PFSK-1 (cell line): ENCODE measurements around the gene P2RX2.
A peak's percentile ranks its signal among the peaks of the same experiment; 100 is the strongest.

Experiments
- FOXP2 ChIP-seq: optimal IDR thresholded peaks from 2 replicates; pipeline ENCODE3; 2011; ENCODE audit warnings: borderline replicate concordance, control low read depth, inconsistent platforms; ENCODE audit not compliant: insufficient read depth; ENCODE audit errors: extremely low read length, extremely low read depth
- POLR2AphosphoS5 ChIP-seq: IDR thresholded peaks from 2 replicates; pipeline ENCODE4 v1.6.1; 2012; ENCODE audit warnings: low read depth, mild to moderate bottlenecking, control low read depth, low read length, moderate library complexity
- SIN3A ChIP-seq: IDR thresholded peaks from 2 replicates; pipeline ENCODE4 v1.6.1; 2012; ENCODE audit warnings: mild to moderate bottlenecking, low read length, moderate library complexity, borderline replicate concordance; ENCODE audit not compliant: insufficient read depth
- TAF1 ChIP-seq: IDR thresholded peaks from 2 replicates; pipeline ENCODE4 v1.6.1; 2012; ENCODE audit warnings: low read length, control low read depth, borderline replicate concordance; ENCODE audit not compliant: insufficient read depth
- TF ChIP-seq, protein P1 (sequence below), 2 experiments: IDR thresholded peaks; 2 replicates each; pipeline versions ENCODE4 v1.6.1 to v1.8.0; 2011 to 2012; ENCODE audit warnings: low read depth in 2 of 2, low read length in 2 of 2, control low read depth in 1 of 2, inconsistent platforms in 1 of 2, mild to moderate bottlenecking in 1 of 2, moderate library complexity in 1 of 2; ENCODE audit not compliant: insufficient read depth in 1 of 2

The P2RX2 gene

DNA sequence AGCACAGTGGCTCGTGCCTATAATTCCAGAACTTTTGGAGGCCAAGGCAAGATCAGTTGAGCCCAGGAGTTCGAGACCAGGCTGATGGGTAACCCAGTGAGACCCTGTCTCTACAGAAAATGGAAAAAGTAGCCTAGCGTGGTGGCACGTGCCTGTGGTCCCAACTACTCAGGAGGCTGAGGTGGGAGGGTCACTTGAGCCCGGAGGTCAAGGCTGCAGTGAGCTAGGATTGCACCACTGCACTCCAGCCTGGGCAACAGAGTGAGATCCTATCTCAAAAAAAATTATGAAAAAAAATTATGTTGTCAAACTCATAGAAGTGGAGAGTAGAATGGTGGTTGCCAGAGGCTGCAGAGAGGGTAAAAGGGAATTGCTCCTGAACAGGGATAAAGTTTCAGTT, 4.5 kb upstream of the P2RX2 start:
- TF ChIP-seq TAF1 (no peak), FOXP2 (no peak), SIN3A (no peak), POLR2AphosphoS5 (no peak)
- TF ChIP-seq, protein P1, sequence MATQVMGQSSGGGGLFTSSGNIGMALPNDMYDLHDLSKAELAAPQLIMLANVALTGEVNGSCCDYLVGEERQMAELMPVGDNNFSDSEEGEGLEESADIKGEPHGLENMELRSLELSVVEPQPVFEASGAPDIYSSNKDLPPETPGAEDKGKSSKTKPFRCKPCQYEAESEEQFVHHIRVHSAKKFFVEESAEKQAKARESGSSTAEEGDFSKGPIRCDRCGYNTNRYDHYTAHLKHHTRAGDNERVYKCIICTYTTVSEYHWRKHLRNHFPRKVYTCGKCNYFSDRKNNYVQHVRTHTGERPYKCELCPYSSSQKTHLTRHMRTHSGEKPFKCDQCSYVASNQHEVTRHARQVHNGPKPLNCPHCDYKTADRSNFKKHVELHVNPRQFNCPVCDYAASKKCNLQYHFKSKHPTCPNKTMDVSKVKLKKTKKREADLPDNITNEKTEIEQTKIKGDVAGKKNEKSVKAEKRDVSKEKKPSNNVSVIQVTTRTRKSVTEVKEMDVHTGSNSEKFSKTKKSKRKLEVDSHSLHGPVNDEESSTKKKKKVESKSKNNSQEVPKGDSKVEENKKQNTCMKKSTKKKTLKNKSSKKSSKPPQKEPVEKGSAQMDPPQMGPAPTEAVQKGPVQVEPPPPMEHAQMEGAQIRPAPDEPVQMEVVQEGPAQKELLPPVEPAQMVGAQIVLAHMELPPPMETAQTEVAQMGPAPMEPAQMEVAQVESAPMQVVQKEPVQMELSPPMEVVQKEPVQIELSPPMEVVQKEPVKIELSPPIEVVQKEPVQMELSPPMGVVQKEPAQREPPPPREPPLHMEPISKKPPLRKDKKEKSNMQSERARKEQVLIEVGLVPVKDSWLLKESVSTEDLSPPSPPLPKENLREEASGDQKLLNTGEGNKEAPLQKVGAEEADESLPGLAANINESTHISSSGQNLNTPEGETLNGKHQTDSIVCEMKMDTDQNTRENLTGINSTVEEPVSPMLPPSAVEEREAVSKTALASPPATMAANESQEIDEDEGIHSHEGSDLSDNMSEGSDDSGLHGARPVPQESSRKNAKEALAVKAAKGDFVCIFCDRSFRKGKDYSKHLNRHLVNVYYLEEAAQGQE (IDR thresholded peaks at IDR 0.05; ENCODE audit: insufficient read depth in 1 of 2, low read depth in 2 of 2, low read length in 2 of 2) = no peak

DNA sequence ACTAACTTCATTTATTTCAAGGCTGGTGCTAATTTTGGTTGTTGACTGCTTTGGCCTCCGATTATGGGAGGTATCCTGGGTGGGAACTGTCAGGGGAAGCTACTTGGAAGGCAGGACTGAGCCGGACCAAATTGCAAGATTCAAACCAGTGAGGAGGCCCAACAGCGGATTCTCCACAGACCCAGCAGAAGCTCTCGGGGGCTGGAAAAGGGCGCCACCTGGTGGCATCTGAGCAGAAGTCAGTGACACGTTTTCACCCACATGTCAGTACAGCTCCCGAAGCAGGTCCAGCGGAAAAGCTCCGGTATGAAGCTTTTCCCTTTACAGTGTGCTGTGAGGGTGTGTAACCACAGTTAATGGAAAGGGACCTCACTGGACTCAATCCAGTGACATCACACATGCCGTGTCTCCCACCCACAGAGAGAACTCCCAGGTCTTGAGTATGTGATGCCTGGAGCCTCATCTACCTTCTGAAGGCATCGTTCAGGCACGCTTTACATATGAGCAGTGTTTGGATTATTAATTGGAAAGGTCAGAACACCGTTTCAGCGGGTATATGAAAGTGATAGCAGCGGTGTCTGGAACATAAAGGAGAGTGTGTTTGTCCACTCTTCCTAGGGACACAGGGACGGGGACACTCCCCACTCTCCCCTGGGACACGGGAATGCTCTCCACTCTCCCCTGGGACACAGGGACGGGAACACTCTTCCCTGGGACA, 3.6 kb upstream of the P2RX2 start:
- TF ChIP-seq FOXP2 = no peak
- TF ChIP-seq POLR2AphosphoS5 = peak; percentile 66

DNA sequence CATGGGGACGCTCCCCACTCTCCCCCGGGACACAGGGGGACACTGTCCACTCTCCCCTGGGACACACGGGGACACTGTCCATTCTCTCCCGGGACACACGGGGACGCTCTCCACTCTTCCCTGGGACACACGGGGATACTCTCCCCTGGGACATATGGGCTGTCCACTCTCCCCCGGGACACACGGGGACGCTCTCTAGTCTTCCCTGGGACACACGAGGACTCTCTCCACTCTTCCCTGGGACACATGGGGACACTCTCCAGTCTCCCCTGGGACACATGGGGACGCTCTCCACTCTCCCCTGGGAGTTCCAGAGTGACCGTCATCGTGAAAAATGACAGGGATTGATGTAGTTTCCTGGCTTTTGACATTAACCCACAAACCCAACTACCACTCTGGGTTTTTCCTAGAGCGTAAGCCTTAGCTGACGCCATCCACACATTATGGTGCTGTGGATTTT, 3.0 kb upstream of the P2RX2 start:
- TF ChIP-seq FOXP2 (no peak), POLR2AphosphoS5 (no peak), TAF1 (no peak), SIN3A (no peak)
- TF ChIP-seq, protein P1 (IDR thresholded peaks at IDR 0.05; ENCODE audit: insufficient read depth in 1 of 2, low read depth in 2 of 2, low read length in 2 of 2) = no peak

DNA sequence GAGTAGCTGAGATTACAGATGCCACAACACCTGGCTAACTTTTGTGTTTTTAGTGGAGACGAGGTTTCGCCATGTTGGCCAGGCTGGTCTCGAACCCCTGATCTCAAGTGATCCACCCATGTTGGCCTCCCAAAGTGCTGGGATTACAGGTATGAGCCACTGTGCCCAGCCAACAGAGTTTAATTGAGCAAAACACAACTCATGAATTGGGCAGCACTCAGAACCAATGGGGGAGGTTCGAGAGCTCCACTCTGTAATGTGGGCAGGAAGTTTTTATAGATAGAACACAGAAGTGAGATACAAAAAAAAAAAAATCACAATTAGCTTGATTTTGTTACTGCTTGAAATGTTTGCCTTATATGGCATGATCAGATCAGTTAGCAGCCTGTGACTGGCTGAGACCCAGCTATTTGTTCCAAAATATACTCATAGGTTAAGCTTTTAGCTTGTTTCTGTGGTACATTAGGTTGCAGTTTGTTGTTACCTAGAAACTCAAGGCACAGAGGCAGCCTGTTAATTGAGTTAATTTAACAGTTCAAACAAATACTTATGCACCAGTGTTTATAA, 1.4 kb upstream of the P2RX2 start:
- TF ChIP-seq FOXP2 = no peak
- no peak for TF ChIP-seq SIN3A
- TF ChIP-seq, protein P1 (IDR thresholded peaks at IDR 0.05; ENCODE audit: insufficient read depth in 1 of 2, low read depth in 2 of 2, low read length in 2 of 2) = no peak
- TF ChIP-seq POLR2AphosphoS5 = no peak
- no peak for TF ChIP-seq TAF1

DNA sequence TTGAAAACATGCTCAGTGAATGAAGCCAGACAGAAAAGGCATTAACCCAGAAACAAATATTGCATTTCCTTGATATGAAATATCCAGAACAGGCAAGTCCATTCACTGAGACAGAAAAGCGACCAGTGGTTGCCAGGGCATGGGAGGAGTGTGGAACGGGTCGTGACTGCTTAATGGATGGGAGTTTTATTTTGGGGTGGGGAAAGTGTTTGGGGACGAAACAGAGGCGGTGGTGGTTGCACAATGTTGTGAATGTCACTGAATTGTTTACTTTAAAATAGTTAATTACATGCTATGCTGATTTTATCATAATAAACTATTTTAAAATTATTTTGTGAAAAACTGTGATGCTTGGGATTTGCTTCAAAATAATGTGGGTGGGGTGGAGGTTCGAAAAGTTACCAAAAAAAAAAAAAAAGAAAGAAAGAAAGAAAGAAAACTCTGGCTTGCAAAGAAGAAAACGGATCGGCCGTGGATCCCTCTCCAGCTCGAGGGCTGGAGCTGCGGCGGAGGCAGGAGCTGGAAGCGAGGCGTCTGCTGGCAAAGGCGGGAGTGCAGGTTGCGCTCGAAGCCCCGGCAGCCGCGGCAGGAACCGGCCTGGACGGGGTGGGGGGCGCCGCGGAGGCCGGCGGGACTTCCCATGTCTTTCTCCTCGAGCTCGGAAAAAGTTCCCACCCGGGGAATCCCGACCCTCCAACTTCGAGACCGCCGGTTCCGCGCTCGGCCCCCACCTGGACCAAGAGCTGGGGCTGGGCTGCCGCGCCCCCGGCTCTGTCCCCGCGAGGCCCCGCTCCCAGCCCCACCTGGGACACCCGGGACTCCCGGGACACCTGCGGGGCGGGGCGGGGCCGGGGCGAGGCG, 524 bp upstream of the P2RX2 start:
- TF ChIP-seq FOXP2 = no peak
- peak; percentile 13 for TF ChIP-seq POLR2AphosphoS5

DNA sequence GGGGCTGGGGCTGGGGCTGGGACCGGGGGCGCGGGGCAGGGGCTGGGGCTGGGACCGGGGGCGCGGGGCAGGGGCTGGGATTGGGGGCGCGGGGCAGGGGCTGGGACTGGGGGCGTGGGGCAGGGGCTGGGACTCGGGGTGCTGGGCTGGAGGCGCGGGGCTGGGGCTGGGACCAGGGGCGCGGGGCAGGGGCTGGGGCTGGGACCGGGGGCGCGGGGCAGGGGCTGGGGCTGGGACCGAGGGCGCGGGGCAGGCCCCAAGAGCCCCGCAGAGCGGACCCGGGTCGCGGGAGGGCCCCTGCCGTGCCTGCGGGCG, 452 bp downstream of the P2RX2 start:
- no peak for TF ChIP-seq SIN3A
- no peak for TF ChIP-seq POLR2AphosphoS5
- no peak for TF ChIP-seq FOXP2
- TF ChIP-seq, protein P1 (IDR thresholded peaks at IDR 0.05; ENCODE audit: insufficient read depth in 1 of 2, low read depth in 2 of 2, low read length in 2 of 2) = no peak
- no peak for TF ChIP-seq TAF1
